GM19455 (cell line): ENCODE measurements around the gene DBN1.

Experiments used
- ATAC-seq: cut with Tn5 transposase; IDR thresholded peaks from one replicate; pipeline ENCODE4 v1.9.1; 2021; ENCODE audit not compliant: unreplicated experiment

The DBN1 gene

DNA sequence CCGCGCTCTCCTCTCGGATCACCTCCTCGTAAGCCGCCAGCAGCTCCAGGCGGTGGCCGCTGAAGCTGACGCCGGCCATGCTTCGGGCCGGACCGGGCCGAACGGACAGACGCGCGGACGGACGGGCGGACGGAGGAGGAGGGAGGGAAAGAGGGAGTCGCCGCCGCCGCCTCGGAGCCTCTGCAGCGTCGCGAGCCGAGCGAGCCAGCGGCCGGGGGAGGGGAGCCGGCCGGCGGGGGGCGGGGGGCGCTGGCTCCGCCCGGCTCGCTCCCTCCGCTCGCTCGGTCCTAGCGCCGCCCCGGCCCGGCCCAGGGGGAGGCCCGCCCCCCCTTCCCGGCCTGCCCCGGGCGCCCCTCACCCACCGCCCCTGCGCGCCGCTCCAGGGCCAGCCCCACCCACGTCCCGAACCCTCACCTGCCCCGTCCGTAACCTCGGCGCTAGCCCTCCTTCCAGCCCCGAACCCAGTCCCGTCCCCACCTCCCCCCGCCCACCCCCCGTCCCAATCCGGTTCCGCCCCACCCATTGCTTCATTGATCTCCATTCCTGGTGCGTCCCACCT is at the start of gene DBN1:
Gene DBN1, minus strand, starts transcription at position 192 of the 559 bp plus-strand sequence. Its CDS starts 113 bp downstream, at position 79.
- no peak for ATAC-seq

DNA sequence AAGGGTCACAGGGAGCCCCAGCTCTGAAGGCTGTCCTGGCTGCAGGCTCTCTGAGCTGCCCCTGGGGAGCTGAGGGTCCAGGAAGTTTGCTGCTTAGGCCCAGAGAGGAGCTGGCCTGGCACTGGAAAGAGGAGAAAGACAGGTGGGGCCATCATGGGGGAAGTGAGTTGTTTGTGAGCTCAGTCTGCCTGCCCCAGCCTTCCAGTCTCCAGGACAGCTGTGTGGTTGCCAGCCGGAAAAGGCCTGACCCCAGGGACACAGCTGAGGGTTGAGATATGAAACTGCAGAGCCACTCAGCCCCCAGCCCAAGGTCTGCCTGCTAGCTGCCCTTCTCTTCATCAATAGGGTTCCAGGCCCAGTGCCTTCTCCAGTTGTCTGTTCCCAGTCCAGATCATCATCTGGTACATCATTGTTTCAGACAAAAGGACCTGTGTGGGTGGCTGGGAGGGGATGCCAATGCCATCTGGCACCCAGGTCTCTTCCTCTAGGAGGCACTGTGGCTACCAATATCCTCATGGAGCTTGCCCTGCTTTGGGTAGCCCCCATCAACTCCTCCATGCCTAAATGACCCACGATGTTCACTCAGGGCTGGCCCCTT is 47.6 kb upstream of the DBN1 start:
- no peak for ATAC-seq

DNA sequence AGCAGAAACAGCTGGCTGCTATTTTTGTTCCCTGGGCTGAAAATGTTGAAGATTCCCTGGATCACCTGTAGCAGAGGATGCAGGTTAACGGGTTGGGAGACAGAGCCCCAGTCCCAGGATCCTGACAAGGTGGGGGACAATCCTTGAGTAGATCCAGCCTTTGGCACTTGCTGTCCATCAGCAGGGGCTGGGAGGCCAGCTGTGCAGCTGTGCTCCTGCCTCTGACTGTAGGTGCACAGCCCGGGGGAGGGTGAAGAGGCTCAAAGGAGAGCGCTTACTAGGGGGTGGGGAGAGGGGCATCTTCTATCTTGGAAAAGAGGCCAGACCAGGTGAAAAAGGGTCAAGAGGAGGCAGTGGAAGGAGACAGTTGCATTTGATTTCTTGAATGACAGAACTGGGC is 46.8 kb upstream of the DBN1 start:
- ATAC-seq: no peak

DNA sequence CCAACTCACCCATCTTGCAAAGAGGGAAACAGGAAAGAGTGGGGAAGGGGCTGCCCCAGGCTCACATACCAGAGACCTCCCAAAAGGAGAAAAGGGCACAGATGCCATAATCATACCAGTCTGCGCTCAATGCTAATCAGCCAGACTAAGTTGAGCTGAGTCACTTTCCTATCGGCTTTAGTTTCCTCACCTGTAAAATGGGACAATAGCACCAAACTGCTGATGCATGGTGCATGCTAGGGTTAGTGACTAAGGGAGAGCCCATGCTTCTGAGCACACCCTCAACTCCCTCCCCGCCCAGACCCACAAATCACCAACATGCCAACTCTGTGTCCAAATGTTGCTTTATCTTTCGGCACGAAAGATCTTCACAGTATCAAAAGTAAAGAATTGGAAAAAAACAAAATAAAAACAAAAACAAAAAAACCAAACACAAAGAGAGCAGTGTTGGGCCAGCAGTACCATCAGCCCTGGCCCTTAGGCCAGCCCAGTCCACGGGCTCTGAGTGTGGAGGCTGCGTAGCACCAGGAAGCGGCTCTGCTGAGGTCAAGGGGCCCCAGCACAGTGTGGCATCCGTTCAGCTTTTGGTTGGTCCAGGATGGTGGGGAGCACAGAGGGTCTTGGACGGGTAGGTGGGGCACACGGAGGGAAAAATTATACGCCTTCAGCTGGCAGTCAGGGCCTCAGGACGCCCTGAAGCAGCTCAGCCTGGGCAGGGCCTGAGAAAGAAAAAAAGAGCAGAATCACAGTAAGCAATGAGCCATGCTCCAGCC is 46.2 kb upstream of the DBN1 start:
- ATAC-seq: no peak

DNA sequence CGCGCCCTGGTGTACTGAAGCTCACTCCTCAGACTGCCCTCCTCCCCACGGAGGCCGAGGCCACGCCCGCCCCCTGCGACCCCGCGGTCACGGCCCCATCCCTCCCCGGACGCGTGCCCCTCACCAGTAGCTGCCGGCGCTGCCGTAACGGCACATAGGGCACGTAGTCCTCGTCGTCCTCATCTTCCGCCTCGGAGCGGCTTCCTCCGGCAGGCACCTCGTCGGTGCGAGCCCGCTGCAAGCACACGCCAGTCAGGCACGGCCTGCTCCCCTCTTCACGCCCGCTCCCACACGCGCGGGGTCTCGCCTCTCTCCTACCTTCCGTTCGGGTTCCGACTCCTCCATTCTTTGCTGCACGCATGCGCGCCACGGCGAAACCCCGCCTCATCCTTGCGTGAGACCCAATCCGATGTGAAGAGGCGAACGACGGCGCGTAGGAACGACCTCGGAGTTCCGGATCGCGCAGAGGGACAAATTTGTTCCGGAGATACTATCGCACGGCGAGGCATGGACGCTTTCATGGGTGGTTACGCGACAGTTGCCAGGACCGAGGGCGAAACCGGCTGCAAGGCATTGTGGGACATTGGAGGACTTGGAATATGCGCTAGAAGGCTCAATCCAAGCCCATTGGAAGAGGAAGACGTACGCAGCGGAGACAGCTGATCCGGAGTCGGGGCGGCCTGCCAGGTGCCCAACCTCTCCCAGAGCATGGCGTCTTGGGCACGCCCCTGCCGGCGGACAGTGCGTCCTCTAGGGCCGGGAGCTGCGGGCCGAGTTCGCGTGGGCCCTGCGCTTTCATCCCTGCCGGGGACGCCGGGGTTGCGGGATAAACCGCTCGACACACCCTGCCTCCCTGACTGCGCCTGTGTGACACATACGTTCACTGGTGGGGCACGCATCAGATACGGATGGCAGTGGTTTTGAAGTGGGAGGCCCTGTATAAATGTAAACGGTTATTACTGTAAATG is 43.5 kb upstream of the DBN1 start, which contains the start of gene DDX41:
Gene DDX41, minus strand, starts transcription at position 361 of the 968 bp plus-strand sequence. Its CDS starts 16 bp downstream, at position 345.
- ATAC-seq: peak; percentile 76

DNA sequence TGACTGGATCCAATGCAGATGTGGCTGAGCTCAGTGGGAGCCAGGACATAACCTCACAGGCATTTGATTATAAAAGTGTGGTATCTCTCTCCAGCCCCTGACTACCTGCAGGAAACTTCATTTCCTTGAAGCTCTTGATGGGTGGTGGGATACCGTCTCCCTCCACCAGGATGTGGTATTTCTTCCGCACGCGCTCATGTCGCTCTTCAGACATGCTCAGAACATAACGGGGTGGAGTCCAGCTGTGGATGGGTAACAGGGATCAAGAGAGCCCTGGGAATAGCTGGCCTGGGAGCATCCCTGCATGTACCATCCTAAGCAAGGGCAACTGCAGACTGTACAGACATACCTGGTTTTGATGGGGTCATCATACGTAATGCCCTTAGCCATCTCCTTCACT is 42.1 kb upstream of the DBN1 start:
- no peak for ATAC-seq

DNA sequence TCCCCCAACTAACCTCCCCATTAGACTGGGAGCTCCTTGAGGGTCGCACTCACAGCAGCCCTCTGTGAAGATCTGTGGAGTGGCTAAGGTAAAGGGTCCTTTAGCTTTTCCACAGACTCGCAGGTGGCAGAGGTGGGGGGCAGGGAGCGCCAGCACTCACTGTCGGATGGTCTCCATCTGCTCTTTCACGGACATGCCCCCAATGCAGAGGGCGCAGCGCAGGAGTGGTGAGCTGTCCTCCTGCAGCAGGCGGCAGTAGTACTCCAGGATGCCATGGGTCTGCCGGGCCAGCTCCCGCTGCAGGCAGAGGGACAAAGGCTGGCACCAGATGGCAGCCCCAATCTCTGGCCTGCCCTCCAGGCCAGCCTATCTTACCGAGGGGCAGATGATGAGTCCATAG is 41.1 kb upstream of the DBN1 start:
- no peak for ATAC-seq

DNA sequence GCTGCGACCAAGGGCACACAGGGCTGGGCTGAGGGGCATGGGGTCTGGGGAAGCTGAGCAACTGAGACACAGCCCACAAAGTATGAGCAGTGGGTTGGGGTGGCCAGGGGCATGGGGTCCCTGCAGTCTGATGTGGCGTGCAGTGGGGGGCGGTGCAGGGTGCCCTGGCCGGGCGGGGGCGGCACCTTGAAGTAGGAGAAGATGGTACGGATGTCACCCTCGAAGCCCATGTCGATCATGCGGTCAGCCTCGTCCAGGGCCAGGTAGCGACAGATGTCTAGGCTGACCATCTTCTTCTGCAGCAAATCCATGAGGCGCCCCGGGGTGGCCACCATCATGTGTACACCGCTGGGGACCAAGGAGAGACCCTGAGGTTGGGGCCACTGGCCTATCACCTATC is 40.1 kb upstream of the DBN1 start:
- ATAC-seq: no peak

DNA sequence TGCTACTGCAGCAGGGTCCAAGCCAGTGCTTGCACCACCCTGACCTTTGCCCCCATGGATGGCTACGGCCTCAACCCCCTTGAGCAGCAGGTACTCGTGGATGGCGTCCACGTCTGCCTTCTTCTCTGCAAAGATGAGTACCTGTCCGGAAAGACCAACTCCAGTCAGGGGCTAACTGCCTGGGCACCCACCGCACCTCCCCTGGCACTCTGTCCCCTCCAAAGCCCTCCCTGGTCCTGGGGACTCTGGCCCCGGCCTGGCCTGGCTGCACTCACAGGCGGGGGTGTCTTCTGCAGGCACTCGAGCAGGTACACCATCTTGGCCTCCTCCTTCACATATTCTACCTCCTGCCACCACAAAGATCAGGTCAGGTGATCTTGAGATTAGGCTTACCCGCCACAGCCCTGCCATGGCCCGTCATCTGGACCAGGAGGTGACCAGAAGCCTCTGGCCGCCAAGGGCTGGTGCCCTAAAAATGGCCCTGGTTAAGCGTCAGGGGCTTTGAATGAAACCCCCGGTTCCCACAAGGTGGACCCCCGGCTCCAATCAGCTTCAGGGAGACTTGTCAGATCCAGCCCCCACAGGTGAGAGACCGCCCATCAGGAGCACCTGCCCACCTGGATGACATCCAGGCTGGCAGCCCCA is 39.4 kb upstream of the DBN1 start:
- no peak for ATAC-seq

DNA sequence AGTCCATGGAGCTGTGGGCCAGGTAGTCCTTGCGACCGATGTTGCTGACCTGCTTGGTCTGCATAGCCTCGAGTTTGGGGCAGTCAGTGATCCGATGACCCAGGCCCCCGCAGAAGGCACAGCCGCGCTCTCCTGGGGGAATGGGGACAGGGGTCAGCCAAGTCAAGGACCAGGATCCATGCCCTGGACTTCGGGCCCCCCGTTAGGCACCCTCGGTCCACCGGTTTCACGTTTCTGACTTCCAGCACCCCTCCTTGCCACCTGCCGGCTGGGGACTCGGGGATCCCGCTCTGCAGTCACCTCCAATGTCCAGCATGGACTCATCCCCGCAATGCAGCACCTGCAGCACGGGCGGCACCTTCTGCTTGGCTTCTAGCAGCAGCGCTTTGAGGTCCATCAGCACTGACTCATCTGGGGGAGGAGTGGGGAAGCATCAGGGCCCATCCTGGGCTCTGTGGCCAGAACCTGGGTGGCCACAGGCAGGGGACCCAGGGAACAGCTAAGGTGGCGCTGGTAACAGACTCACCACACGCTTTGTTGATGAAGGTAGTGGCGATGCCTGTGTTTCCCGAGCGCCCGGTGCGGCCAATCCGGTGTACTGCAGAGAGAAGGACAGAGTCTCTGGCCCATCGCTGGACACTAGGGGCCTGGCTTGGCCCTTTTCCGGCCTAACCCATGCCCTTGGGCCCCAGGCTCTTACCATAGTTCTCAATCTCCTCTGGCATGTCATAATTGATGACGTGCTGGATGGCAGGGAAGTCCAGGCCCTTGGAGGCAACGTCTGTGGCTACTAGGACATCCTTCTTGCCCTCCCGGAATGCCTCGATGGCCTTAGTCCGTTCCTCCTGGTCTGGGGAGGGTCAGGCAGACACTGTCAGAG is 38.6 kb upstream of the DBN1 start:
- no peak for ATAC-seq

DNA sequence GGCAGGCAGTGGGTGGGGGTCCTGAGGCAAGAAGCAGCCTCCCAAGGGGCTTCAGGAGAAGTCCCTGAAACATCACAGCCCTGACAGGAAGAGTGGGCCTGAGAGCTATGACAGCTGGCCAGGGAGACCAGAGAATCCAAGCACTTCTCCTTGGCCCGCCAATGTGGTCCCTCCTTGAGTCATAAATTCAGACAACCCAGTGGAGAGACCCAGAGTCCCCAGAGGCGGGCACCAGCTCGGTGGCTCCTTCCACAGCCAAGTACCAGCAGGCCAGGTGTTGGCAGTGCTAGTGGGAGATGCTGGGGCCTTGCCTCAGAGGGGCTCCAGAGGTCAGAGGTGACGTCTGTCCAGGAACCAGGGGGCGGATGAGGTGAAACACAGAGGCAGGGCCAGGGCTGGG is 37.7 kb upstream of the DBN1 start:
- no peak for ATAC-seq

DNA sequence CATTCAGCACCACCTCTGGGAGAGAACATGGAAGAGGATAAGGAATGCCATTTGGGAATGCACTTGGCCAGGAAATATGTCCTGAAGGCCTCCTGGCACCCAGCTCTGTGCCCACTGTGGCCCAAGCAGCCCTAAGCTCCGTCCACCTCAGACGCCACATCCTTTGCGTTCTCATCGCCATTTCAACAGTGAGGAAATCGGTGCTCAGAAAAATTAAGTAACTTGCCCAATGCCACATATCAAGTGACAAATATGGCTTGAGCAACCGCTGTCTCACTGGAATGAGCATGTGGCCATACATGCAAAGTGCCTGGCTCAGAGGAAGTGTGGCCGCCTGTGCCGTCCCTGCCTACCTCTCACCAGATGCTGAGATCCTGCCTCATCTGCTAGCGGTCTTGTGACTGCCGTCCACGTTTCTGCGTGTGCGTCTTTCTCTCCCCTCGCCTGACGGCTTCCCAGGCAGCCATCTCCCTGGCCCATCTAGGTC is 37.2 kb upstream of the DBN1 start:
- no peak for ATAC-seq

DNA sequence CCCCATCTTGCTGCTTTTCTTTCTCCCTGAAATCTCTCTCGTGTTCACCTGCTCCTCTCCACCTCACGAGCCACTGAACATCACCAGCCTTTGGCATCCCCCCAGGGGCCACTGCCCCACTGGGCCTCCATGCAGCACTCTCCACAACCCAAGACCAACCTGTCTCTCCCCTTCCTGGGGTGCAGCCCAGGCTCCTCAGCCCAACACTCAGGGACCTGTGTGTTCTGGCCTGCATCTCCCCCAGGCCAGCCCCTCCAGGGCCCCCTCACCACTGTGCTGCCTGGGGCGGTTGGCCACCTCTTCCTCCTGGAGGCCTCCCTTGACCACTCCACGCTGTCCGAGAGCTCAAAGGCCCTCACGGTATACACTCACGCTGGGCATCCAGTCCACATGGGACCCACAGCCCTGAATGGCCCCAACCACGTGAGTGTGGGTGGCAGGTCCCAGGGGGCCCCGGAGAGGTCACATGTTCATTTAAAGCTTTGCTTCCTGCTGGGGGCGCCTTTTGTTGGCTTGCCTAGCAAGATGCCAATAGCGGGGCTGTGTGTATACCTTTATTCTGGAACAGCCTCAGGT is 36.6 kb upstream of the DBN1 start:
- peak; percentile 15 for ATAC-seq

DNA sequence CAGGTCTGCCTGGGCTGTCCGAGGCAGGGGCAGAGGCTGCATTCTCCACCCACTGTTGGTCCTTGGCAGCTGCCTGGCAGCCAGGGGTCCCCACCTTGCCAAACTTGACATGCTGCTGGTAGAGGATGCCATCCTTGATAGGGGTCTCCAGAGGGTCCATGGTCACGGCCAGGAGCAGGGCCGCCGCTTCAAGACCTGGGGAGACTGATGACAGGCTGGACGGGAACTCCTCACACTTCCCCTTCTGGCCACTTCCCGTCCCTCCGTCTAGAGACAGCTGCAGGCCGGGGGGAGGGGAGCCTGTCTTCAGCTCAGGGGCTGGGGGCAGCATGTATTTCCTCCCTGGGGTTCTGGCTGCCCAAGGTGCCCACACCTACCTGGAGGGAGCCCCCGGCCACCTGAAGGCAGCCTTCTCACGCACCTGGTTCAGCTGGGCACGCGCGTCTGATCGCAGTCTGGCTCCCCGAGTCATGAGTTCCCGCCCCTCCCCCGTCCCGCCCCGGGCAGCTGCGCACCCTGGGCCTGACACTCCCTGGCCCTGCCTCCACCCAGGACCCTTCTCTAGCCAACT is 36.0 kb upstream of the DBN1 start, which contains the start of gene DOK3:
Gene DOK3, minus strand, starts transcription at position 446 of the 571 bp plus-strand sequence. Its CDS starts 286 bp downstream, at position 160.
- ATAC-seq: peak; percentile 37

DNA sequence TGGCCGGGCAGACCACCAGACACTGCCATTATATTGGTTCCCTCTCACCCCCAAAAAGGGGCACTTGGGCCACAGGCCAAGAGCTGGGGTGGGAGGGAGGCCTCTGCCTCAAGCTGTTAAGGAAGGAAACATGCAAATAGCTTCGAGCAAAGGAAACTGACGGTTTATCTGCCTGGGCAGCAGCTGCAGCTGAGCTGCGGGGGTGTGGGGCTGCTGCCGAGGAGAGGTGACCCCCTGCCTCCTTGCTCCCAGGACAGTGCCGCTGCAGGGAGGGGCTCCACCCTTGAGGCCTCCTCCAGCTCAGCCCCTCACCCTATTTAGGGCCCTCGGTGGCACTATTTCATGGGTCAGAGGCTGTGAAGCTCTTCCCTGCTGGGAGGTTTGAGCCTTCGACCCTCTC is 35.4 kb upstream of the DBN1 start:
- peak; percentile 38 for ATAC-seq

DNA sequence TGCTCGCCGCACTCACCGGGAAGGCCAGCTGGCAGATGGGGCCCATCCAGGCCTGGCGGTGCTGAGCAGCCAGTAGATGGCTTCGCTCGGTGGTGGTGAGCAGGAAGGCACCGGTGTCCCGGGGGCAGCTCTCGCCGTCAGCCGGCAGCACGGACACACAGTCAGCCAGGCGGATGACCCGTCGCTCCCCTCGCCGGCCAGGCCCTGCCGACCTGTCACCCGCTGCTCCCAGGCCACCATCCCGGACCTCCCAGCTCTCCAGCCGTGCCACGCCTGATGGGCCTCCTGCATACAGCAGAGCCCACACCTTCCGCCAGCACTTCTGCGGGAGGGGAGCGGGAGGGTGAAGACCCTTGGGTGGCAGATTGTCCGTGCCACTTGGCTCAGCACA is 34.8 kb upstream of the DBN1 start:
- ATAC-seq: no peak

DNA sequence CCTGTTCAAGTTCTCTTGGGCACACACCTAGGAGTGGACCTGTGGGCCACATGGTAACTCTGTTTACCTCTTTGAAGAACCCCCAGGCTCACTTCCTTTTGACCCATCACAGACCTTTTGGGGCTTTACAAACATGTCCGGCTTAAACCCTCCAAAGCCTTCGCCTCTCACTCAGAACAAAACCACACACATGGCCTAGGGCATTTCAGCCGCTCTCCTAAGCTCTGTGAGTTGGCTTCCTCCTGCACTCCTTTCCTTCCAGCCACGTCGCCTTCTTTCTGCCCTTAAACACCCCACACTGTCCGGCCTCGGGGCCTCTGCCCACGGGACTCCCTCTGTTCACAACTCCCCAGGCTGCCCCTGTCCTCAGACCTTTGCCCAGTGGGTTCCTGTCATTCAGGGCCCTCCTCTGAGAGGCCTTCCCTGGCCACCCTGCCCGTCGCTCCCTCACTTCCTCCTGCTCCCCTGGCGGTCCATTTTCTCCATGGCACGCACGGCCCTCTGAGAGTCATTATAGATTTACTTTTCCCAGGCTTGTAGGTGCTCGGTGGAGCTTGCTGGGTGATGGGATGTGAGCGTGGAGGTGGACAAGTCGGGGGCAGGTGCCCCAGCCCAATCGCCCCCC is 34.3 kb upstream of the DBN1 start:
- no peak for ATAC-seq

DNA sequence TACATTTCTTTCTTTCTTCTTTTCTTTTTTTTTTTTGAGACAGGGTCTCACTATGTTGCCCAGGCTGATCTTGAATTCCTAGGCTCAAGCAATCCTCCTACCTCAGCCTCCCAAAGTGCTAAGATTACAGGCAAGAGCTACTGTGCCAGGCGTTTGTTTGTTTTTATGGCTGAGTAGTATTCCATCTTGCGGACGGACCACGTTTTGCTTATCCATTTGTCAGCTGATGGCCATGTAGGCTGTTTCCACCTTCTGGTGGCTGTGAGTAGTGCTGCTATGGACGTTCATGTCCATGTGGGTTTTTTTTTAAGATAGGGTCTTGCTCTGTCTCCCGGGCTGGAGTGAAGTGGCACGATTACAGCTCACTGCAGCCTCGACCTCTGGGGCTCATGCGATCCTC is 33.7 kb upstream of the DBN1 start:
- no peak for ATAC-seq
